T-helper 17 cell (primary cell): ENCODE results near the gene CISTR. TPM values are rescaled to one million over a fixed set of nuclear protein-coding genes. Genes with fewer than 3 reads are reported as not detected.
"Not testable (repeated sequence)": the region's sequence is repeated elsewhere in the genome, so short reads cannot be mapped to it uniquely, and the experiment has no call there.

Source experiments
- ATAC-seq: fragments of 150-1000 bp; cut with Tn5 transposase; 2 replicates; pipeline ENCODE4 v1.10.0; 2021; ENCODE audit warnings: mild to moderate bottlenecking, moderate library complexity
- DNase-seq, 3 donors: peaks; one replicate each; pipeline versions ENCODE4 v3.0.0 to v3.0.0-alpha.2; 2020 to 2021
- H3K9me3 ChIP-seq: one replicate; pipeline ENCODE4 v1.7.0; 2013; ENCODE audit warnings: low read length, mild to moderate bottlenecking; ENCODE audit not compliant: control insufficient read depth, poor library complexity, severe bottlenecking
- H3K27ac Mint-ChIP-seq: one replicate; pipeline ENCODE4 v1.8.0; 2022; ENCODE audit warnings: mild to moderate bottlenecking, moderate library complexity, mixed read lengths
- H3K27me3 Mint-ChIP-seq: one replicate; pipeline ENCODE4 v1.8.0; 2022; ENCODE audit warnings: mixed read lengths
- H3K36me3 Mint-ChIP-seq: one replicate; pipeline ENCODE4 v1.8.0; 2022; ENCODE audit warnings: low read depth, mixed read lengths
- H3K4me1 Mint-ChIP-seq: one replicate; pipeline ENCODE4 v1.8.0; 2022; ENCODE audit warnings: mild to moderate bottlenecking, mixed read lengths
- H3K4me3 Mint-ChIP-seq: one replicate; pipeline ENCODE4 v1.8.0; 2022; ENCODE audit warnings: mild to moderate bottlenecking, moderate library complexity, mixed read lengths
- total RNA-seq, 4 donors: library from RNA in 2 of 4; stranded (reverse) in 2 of 4; gene quantifications; one replicate each; pipeline ENCODE4 v1.2.3 and lab custom pipeline; 2022 to 2026

The CISTR gene
- not detected for total RNA-seq
- total RNA-seq (lab: John Stamatoyannopoulos, UW) = 0 reads per million in 2 donors

DNA sequence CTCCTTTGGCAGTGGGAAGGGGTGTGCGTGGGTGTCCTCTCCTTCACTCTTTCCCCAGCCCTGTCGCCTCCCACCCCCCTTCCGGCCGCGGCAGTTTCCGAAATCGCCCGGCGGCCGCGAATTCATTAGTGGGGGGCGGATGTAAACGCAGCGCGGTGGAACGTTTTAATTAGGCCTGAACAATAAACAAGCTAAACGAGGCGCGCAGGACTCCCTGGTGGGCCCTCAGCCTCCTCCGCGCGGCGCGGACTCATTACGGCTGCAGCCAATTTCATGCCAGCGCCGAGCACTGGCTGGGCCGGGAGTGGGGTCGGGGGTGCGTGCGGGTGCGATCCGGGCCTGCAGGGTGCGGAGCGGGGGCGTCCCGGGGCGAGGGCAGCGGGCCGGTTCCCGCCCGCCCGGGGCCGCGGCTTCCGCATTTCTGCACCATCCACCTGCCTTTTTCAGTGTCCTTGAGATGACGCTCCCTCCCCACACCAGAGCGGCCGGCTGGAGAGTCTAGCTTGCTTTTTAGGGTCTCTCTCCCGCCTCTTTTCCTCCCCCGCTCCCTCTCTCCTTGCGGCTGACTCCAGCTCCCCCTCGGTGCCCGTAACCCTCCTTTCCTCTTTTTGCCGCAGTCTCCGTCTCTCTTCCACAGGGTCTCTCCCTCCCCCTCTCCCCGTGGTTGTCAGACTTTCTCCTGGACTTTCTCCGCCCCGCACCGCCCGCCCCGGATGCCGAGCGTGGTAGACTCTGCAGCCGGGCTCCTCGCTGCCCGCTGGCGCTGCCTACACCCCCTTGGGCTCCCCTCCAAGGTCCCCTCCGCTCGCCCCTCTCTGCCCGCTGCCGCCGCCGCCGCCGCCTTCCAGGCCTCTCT, at the start of gene CISTR:
CISTR (minus strand) TSS at position 644 of the 856 bp plus-strand sequence.
- Mint-ChIP-seq H3K27ac (no peak within 1 kb of the TSS), H3K36me3 (peaks cover 2% of the 10 kb centered on the region), H3K4me1 (peaks cover 17% of the 10 kb centered on the region), H3K4me3 (no peak within 1 kb of the TSS), H3K27me3 (peaks cover 12% of the 10 kb centered on the region)
- no peaks in the 10 kb centered on the region for H3K9me3 ChIP-seq
- peak in 1 of 3 donors; percentile 19 for DNase-seq
- peak; percentile 22 for ATAC-seq

DNA sequence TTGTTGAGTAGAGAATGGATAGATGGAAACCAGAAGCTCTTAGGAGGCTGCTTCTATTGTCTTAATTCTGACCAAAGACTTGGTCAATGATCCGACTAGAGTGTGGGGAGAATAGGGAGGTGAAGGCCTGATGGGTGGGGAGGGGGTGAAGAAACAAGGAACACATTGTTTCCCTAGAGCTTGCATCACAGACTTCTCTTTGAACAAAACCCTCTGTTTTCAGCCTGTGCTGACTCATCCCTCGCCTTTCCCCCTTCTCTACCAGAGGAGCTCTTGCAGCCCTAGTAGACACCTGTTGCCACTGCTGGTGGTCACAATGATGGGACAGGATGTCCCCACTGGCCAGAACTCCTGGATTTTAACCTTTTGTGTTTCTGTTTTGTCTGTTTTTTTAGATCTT, 46.8 kb upstream of the CISTR start:
- Mint-ChIP-seq H3K4me3 (no peak overlapping the region), H3K27me3 (peaks cover 78% of the 10 kb centered on the region), H3K36me3 (peaks cover 7% of the 10 kb centered on the region), H3K27ac (no peak overlapping the region), H3K4me1 (peaks cover 3% of the 10 kb centered on the region)
- H3K9me3 ChIP-seq = no peaks in the 10 kb centered on the region
- DNase-seq = no peak
- no peak for ATAC-seq

DNA sequence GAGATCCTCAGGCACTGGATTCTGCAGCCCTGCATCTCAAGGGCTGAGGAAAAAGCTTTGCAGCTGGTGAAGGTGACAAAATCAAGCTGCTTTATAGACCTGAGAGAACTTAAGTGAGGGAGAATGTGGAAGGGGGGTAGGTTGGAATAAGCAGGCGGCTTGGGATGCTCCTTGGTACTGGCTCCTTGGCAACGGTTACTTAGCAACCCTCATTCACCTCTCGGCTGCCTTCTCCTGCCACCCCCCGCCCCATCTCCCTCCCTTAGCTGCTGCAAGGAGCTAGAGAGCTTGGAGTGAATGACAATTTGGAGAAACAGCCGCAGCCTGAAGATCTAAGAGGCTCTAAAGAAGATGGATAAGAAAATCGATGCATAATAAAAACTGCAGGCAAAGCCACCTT, 44.1 kb upstream of the CISTR start:
- DNase-seq (no peak), ATAC-seq (no peak)
- H3K9me3 ChIP-seq = no peaks in the 10 kb centered on the region
- peaks cover 51% of the 10 kb centered on the region for H3K27me3 Mint-ChIP-seq
- H3K4me3 Mint-ChIP-seq = no peak overlapping the region
- H3K4me1 Mint-ChIP-seq = no peaks in the 10 kb centered on the region
- H3K36me3 Mint-ChIP-seq = peaks cover 5% of the 10 kb centered on the region
- no peak overlapping the region for H3K27ac Mint-ChIP-seq

DNA sequence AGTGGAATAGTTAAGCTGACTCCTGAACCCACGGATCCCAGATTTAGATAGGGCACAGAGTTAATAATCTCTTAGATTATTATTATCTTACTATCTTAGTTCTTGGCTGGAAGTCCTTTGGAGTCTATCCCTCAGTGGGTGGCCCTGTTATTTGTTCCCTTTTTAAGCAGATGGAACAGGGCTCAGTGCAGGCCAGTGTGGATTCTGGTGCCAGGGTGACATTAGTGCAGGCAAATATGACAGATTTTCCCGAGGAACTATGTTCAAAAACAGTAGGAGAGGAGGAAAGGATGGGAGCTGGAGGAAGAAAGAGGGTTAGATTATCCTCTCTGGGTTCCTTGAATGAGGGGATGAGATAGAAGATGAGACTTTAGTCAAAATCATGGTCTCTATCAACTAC, 41.4 kb upstream of the CISTR start:
- H3K9me3 ChIP-seq = no peaks in the 10 kb centered on the region
- Mint-ChIP-seq H3K4me3 (no peak overlapping the region), H3K4me1 (no peaks in the 10 kb centered on the region), H3K27me3 (peaks cover 51% of the 10 kb centered on the region), H3K36me3 (peaks cover 4% of the 10 kb centered on the region), H3K27ac (no peak overlapping the region)
- DNase-seq (no peak), ATAC-seq (no peak)

DNA sequence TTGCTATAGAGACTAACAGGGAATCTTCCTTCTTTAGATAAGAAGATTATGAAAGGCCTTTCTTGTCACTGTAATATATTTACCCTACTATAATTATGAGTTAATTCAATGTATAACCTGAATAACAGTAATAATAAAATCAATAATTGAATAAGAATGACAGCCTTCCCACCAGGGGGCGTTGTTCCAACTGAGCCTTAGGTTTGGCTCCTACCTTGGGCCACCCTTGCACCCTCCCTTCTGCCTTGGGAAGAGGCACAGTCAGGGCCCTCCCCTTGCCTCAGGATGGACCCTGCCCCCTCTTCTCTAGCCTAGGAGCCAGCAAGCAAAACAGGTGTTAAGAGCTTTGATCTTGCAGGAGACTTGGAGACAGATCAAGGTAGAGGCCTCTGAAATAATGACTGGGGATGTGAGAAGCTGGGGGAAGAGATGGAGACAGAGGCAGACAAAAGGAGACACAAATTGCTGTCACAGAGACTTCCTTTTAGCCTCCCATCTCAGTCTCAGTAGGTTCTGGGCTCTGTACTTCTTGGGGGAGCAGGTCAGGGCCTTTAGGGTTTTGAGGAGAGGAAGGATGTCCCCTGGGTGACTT, 40.1 kb upstream of the CISTR start:
- Mint-ChIP-seq H3K27me3 (peaks cover 43% of the 10 kb centered on the region), H3K4me3 (no peak overlapping the region), H3K36me3 (no peaks in the 10 kb centered on the region), H3K27ac (no peak overlapping the region), H3K4me1 (no peaks in the 10 kb centered on the region)
- ATAC-seq (no peak), DNase-seq (peak; percentile 9 to 21 (median 21))
- no peaks in the 10 kb centered on the region for H3K9me3 ChIP-seq

DNA sequence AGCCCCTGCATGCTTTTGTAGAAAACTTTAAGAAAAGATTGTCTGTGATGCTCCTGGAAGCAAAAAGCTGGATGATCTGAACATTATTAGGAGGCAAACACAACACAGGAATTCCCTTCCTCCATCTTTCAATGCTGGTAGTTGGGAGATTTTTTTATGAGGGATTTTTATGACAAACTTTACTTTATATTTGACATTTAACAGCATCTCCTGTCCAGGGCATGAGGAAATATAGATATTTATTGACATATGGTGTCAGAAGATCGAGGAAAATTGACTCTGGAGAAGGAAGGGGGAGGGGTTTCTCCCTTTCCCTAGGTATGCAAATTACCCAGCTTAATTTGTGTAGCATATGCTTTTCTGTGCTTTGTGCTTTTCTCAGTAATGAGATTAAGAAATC, 37.8 kb upstream of the CISTR start:
- Mint-ChIP-seq H3K27me3 (peaks cover 52% of the 10 kb centered on the region), H3K27ac (no peak overlapping the region), H3K4me1 (no peaks in the 10 kb centered on the region), H3K4me3 (no peak overlapping the region), H3K36me3 (peaks cover 5% of the 10 kb centered on the region)
- DNase-seq (no peak), ATAC-seq (no peak)
- no peaks in the 10 kb centered on the region for H3K9me3 ChIP-seq

DNA sequence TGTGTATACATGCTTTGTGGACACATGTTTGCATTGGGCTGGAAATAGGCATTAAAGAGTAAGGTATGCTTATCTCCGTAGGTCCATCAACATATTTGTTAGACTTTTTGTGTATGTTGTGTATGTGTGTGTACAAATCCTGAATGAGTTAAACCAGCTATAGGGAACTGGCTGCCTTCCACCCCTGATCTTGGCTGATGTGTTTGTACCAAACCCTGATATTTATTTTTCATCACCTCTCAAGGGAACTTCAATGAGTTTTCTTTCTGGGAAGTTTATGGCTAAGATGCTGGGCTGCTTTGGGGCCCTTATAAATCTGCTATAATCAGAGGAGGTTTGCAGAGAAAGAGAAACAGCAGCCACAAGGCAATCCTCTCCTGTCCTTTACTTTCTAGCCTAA, 37.1 kb upstream of the CISTR start:
- peaks cover 5% of the 10 kb centered on the region for H3K36me3 Mint-ChIP-seq
- no peak overlapping the region for H3K27ac Mint-ChIP-seq
- no peaks in the 10 kb centered on the region for H3K4me1 Mint-ChIP-seq
- DNase-seq (no peak), ATAC-seq (no peak)
- H3K4me3 Mint-ChIP-seq = no peak overlapping the region
- no peaks in the 10 kb centered on the region for H3K9me3 ChIP-seq
- peaks cover 59% of the 10 kb centered on the region for H3K27me3 Mint-ChIP-seq

DNA sequence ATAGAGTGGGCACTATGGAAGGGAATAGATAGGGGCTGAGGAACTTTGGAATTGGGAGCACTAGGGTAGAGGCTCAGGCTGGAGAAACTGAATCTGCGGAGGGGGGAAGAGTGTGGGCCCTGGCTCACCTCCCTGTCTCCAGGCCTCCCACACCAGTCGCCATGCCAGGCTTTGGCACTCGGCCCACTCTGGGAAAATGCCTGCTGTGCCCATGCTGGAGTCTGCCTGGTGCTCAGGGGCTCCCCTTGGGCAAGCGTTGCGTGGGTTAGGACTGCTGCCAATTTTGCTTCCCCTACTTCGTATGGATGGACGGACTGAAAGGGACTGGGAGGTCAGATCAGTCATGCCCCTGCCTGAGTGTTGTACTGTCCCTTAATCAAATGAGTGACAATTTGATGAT, 34.6 kb upstream of the CISTR start:
- no peaks in the 10 kb centered on the region for H3K9me3 ChIP-seq
- Mint-ChIP-seq H3K27me3 (peaks cover 83% of the 10 kb centered on the region), H3K4me3 (no peak overlapping the region), H3K27ac (no peak overlapping the region), H3K4me1 (no peaks in the 10 kb centered on the region), H3K36me3 (peaks cover 5% of the 10 kb centered on the region)
- DNase-seq = no peak
- no peak for ATAC-seq

DNA sequence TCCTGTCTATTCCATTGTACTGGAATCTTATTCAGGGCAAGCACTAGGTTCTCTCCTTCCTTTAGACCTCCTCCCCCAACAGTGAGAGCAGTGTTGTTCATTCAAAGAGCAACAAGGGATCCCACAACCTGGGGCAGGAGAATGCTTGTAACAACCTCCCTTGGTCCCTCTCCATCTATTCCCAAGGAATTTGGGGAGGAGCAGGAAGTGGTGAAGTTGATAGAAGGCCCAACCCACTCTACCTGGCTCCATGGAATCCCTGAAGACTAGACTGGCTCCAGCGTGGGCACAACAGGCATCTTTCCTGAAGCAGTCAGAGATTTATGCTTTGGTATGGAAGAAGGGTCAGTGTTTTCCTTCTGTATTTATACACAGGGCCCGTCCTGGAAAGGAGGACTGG, 33.4 kb upstream of the CISTR start:
- no peaks in the 10 kb centered on the region for H3K9me3 ChIP-seq
- no peaks in the 10 kb centered on the region for H3K4me1 Mint-ChIP-seq
- no peak overlapping the region for H3K4me3 Mint-ChIP-seq
- DNase-seq = no peak
- ATAC-seq = no peak
- H3K27me3 Mint-ChIP-seq = peaks cover 91% of the 10 kb centered on the region
- H3K27ac Mint-ChIP-seq = no peak overlapping the region
- H3K36me3 Mint-ChIP-seq = peaks cover 5% of the 10 kb centered on the region

DNA sequence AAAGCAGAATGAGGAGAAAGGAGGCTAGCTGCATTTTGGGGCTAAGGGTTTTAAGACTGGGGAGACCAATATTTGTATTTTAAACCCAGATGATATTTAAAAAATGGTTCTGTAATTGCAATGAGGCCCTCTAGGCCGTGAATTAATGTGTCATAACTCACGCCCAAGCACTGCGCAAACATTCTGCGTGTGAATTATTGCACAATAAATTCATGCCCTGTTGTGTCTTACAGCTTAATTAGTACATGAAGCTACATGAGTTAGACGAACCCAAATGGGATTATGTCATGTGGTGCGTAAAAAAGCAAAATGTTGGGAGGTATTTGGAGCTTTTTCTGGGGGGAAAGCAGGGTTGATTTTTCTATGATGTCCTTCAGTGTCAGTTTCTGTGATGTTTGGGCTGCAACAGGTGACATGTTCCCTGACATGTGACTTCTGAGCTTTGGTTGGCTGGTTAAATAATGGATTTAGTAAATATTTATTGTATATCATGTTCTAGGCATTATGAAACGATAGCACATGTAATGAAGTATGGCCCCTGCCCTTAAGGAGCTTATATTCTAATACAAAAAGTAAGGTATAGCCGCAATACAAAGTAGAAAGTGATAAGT, 30.4 kb upstream of the CISTR start:
- Mint-ChIP-seq H3K4me3 (no peak overlapping the region), H3K27ac (no peak overlapping the region), H3K27me3 (peaks cover 86% of the 10 kb centered on the region), H3K36me3 (peaks cover 5% of the 10 kb centered on the region), H3K4me1 (no peaks in the 10 kb centered on the region)
- ATAC-seq (no peak), DNase-seq (no peak)
- H3K9me3 ChIP-seq = no peaks in the 10 kb centered on the region

DNA sequence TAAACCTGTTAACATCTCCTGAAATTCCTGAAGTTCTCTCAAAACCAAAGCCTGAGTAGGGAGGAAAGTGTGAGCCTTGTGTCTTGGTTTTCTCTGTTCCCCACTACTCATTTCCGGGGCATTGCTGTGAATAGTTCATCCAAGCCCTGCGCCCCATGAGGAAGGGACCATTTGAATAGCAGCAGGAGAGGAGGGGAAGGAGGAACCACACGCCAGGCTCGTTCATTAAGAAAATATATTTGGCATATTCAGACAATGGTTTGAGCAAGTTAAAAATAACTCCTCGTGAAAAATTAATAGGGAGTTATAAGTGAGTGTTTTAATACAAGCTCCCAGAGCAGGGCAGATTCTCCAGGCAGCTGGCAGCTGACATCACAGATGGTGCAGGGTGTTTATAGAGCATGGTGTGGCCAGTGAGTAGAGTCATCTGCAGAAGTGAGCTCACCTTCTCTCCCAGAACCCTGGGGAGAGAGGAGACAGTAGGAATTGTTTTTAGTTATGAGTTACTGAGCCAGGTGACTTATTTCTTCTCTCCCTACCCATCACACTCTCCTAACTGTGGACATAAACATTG, 29.5 kb upstream of the CISTR start:
- ATAC-seq (no peak), DNase-seq (no peak)
- no peaks in the 10 kb centered on the region for H3K4me1 Mint-ChIP-seq
- H3K36me3 Mint-ChIP-seq = peaks cover 10% of the 10 kb centered on the region
- peaks cover 86% of the 10 kb centered on the region for H3K27me3 Mint-ChIP-seq
- no peak overlapping the region for H3K4me3 Mint-ChIP-seq
- H3K9me3 ChIP-seq = no peaks in the 10 kb centered on the region
- no peak overlapping the region for H3K27ac Mint-ChIP-seq

DNA sequence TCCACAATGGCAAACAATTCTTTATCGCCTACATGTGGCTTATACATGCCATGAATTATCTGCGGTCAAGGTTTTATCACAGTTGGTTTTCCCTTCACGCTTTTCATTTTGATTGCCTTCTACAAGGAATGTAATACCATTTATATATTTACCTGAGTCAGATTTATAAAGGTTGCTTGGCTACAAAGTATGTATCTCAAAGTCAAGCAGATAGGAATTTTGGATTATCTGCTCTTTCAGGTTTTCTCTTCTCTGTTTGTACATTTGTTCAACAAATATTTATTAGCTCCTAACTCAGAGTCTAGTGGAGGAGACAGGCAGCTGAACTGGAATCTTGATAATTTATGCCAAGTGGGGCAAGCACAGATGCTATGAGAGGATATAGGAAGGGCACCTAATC, 28.5 kb upstream of the CISTR start:
- H3K27me3 Mint-ChIP-seq = peaks cover 86% of the 10 kb centered on the region
- H3K4me1 Mint-ChIP-seq = no peaks in the 10 kb centered on the region
- H3K27ac Mint-ChIP-seq = no peak overlapping the region
- no peak for DNase-seq
- no peak for ATAC-seq
- no peak overlapping the region for H3K4me3 Mint-ChIP-seq
- H3K36me3 Mint-ChIP-seq = peaks cover 5% of the 10 kb centered on the region
- no peaks in the 10 kb centered on the region for H3K9me3 ChIP-seq

DNA sequence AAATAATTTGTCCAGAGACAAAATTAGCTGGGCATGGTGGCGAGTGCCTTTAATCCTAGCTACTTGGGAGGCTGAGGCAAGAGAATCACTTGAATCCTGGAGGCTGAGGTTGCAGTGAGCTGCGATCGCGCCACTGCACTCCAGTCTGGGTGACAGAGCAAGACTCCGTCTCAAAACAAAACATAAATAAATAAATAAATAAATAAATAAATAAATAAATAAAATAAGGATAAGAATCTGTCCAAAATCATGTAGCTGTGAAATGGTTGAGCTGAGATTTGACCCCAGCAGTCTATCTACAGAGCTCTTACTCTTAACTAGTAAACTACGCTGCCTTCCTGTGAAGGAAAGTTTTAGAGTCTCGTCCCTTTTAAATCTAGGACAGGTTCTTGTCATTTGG, 27.9 kb upstream of the CISTR start:
- H3K4me1 Mint-ChIP-seq, H3K9me3 ChIP-seq, H3K36me3 Mint-ChIP-seq, DNase-seq, H3K4me3 Mint-ChIP-seq, ATAC-seq, H3K27ac Mint-ChIP-seq: not testable (repeated sequence)
- peaks cover 86% of the 10 kb centered on the region for H3K27me3 Mint-ChIP-seq
